ENCODE data around the gene SPSB3.

DNA sequence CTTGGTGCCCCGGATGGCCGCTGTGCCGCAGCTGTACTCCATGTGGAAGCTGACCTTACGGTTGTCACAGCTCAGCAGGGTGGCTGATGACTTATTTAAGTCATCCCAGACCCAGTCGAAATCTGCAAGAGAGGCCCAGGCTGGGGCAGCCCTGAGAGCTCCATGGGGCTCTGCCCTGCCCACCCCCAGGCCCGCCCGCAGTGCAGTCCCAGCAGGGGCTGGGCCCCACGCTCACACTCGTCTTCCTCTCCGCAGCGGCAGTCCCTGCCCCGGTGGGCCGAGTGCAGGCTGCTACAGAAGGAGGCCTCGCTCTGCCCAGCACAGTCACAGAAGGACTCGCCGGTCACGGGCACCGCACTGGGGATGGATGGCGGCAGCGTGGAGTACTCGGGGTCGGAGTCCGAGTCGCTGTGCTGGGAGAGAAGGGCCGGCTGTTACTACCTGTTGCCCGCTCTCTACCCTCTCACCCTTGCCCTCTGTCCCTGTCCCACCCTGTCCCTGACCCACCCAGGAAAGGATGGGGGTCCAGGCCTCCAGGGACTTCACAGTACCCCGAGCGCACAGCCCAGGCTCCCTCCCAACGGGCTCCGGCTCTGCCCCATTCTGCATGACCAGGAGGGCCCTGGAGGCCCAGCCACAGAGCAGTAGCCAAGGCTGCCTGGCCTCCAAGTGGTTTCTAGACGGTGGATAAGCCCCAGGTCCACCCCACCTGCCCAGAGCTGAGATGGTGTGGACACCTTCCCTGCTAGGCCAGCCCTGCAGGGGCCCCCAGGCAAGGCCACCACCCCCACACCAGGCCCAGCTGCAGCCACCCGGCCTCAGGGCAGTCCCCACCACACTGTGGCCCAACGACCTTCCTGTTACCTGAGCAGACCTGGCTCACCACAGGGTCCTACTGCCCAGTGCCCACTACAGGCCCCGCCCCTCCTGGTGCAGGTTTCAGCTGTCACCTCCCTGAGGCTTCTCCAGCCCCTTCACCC is 3.9 kb downstream of the SPSB3 start:
- TF ChIP-seq, protein P1, sequence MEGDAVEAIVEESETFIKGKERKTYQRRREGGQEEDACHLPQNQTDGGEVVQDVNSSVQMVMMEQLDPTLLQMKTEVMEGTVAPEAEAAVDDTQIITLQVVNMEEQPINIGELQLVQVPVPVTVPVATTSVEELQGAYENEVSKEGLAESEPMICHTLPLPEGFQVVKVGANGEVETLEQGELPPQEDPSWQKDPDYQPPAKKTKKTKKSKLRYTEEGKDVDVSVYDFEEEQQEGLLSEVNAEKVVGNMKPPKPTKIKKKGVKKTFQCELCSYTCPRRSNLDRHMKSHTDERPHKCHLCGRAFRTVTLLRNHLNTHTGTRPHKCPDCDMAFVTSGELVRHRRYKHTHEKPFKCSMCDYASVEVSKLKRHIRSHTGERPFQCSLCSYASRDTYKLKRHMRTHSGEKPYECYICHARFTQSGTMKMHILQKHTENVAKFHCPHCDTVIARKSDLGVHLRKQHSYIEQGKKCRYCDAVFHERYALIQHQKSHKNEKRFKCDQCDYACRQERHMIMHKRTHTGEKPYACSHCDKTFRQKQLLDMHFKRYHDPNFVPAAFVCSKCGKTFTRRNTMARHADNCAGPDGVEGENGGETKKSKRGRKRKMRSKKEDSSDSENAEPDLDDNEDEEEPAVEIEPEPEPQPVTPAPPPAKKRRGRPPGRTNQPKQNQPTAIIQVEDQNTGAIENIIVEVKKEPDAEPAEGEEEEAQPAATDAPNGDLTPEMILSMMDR (IDR thresholded peaks at IDR 0.05), result no peak
- no peak for TF ChIP-seq EP300 (IDR thresholded peaks at IDR 0.05)
